ENCODE measurements around the gene SLCO4A1.

GRCh38 chr20:62700261-62700930 lies 58.1 kb downstream of the SLCO4A1 start:
- TF ChIP-seq EZH2 (IDR thresholded peaks at IDR 0.05; ENCODE audit: borderline replicate concordance, insufficient read depth, low read depth, low read length, poor library complexity, severe bottlenecking) (no peak), CTCF (IDR thresholded peaks at IDR 0.05) (no peak)

All from B cell (primary cell).